ENCODE measurements around the gene CYP2J2.
A peak's percentile ranks its signal among the peaks of the same experiment; 100 is the strongest.
"Not testable (repeated sequence)": the region's sequence is repeated elsewhere in the genome, so short reads cannot be mapped to it uniquely, and the experiment has no call there.

The CYP2J2 gene

DNA sequence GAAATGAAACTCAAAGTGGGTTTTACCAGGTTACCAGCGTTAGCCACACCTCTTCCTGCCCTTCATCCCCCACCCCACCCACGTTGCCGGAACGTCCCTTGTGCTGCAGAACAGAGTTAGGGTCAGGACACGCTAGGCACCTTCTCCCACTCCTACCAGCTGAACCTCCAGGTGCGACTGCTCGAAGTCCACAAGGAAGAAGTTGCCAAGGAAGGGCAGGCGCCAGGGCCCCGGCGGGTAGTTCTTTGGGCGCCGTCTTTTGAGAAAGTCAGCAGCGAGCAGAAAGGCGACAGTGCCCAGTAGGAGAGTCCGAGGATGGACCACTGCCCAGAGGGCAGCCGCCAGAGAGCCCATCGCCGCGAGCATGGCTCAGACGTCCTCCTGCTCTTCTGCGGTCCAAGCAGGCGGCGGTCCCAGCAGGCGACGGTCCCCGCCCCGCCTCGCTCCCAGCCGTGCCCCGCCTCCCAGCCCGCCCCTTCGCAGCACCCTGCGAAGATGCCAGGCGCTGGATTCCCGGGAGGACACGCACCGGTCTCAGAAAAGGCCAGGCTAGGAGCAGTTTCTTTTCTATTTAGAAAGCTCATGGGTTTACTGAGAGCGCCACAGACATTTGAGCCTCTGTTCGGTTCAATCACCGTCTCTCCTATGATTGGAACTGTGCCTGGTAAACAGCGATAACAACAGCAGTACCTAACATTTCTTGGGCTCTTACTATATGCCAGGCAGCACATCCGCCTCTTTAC, at the start of gene CYP2J2:
CYP2J2 (minus strand) TSS at position 393 of the 743 bp plus-strand sequence; CDS start at position 366, 27 bp downstream.
- peak; percentile 64 for DNase-seq

DNA sequence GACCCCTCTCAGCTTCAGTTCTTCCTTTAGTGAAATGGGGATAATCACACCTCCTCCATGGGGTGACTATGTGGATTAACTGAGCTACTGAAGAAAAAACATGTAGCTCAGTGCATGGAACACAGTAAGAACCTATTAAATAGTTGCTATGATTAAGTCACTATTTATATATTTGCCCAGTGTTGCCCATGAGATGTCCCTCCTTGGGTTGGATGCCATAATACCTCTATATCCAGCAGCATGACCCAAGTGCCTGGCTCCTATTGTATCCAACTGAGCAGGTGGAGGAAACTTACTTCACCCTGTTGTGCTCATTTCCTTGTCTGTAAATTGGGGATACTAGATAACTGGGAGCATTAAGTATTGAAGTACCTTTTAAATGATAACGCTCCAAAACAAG, 47.1 kb upstream of the CYP2J2 start:
- DNase-seq: no peak

GRCh38 chr1:59972216-59972927, 45.8 kb upstream of the CYP2J2 start:
- DNase-seq: peak; percentile 42

- peak; percentile 58 for DNase-seq
These were observed 44.9 kb upstream of the CYP2J2 start for GRCh38 chr1:59971464-59971911.

GRCh38 chr1:59969542-59970175, 43.1 kb upstream of the CYP2J2 start:
- not testable (repeated sequence) for DNase-seq

DNA sequence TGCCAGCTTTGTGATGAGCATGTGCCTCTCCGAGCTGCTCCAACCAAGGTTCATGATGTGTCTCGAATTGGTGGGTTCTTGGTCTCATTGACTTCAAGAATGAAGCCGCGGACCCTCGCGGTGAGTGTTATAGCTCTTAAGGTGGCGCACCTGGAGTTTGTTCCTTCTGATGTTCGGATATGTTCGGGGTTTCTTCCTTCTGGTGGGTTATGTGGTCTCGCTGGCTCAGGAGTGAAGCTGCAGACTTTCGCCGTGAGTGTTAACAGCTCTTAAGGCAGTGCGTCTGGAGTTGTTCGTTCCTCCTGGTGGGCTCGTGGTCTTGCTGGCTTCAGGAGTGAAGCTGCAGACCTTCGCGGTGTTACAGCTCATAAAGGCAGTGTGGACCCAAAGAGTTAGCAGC, 42.2 kb upstream of the CYP2J2 start:
- DNase-seq: not testable (repeated sequence)

DNA sequence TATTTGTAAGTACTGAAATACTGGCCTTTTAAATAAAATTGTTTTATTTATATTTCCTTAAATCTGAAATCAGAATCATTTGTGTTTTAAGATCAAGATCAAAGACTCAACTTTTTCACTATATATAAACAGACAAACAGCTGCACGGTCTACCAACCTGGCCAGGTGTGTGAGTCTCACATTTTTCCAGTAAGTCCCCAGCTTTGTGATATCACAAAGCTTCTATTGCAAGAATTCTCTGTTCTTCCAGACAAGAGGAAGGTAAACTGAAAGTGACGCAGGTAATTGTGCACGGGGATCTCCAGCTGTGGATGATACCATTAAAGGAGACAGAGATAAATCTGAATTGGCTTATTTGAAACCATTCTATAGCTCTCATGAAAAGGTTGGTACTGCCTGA, 41.2 kb upstream of the CYP2J2 start:
- no peak for DNase-seq

DNA sequence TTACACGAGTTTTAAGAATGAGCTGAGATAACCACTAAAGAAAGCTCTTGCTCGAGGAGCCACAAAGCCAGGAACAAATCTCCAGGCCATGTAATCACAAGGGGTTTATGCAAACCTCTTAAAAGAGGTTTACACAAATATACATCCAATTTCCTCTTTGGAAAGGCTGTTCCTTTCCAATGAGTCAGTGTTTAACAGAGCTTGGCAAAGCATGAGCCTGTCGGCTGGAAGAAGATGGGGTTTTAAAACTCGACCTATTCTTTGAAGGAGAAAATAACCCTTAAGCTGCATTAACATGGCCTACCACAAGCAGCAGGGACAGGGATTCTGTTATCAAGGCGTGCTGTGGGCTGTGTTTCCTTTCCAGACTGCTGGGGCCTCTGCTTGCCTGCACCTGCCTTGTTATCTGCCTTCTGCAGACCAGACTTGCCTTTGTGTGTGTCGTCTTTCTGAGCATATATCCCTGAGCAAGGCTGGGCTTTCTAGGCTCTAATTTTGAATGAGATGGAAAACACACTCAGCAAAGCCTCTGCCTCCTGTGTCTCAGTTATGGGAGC, 40.6 kb upstream of the CYP2J2 start:
- no peak for DNase-seq

DNA sequence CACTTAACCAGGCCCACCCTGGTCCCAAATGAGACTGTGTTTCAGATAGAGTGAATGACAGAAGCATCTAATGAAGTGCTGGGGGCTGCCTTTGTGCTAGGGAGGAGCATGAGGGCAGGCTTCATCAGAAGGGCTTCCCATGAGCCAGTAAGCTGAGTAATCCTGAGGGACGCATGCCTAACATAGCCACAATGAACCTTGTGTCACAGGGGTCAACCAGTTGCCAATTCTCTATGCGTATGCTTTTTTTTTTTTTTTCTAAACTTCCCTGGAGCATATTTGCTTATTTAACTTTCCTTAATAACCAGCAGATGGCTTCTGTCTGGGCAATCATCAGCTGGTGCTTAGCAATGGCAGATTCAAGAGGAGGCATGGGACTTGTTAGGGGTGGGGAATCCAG, 25.5 kb upstream of the CYP2J2 start:
- no peak for DNase-seq

DNA sequence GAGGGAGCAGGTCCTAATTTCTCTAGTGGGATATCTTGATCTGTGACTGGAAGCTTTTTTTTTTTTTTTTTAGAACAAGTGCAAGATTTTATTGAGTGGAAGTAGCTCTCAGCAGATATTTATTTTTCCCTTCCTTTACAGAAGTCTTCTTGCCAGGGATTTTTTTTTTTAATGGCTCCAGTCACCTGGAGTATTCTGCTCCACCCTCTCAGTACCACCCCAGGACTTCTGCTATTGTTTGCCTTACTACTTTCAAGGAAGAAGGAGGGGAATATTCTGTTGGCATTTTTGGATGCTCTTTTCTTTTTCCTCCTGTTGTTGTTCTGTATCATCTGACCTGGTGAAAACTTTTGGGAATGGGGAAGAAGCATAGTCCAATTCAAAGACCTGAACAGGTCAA, 23.1 kb upstream of the CYP2J2 start:
- DNase-seq: no peak

DNA sequence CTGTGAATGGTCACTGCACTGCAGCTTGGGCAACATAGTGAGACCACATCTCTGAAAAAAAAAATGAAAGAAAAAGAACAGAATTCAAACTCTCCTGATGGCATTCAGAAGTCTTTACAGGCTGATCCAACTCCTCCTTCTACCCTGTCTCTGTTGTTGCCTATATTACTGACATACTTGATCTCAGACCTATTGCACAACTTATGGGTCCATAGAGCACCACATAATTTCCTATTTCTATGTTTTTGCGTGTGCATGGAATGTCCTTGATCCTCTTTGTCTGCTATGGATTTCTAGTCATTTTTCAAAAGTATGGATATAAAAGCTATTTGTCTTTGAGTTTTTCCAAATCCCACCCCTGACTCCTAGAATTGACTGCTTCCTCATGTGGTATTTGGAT, 22.4 kb upstream of the CYP2J2 start:
- DNase-seq: no peak

DNA sequence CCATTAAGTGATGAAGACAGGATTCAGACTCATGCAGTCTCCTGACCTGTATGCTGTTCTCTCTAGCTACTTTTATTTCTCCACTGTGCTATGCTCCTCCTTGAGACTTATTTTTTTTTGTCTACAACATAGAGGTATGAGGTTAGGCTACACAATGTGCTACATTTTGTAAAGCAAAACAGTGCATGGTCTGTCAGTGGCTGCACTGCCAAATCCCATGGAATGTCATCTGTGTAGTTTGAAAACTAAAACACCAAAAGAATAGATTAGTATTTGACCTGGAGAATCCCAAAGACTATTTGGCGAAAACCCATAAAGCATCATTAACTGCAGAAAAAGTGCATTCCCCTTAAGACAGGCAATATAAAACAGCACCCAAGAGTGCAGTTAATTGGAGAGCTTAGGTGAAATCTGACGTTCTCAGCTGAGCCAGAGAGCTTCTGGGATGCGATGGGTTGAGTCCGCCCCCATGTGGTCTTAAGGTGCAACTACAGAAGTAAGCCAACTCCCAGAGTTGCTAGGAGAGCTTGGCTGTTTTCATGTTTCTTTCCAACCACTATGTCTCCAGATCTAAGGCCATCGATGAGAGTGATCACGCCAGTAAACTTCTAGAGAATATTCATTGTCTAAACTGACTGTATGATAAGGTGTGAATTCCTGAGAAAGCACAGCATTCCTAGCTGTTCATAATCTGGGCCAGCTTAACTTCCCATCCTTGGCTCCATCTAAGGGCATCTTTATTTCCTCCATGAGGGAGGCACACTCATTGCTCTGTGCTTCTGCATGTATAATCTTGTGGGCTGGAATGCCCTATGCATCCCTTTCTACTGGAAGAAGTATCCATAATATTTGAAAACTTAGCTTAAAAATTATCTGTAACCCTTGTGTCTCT, 20.7 kb upstream of the CYP2J2 start:
- DNase-seq: peak; percentile 36

GRCh38 chr1:59945790-59946189, 19.2 kb upstream of the CYP2J2 start:
- DNase-seq: no peak

DNA sequence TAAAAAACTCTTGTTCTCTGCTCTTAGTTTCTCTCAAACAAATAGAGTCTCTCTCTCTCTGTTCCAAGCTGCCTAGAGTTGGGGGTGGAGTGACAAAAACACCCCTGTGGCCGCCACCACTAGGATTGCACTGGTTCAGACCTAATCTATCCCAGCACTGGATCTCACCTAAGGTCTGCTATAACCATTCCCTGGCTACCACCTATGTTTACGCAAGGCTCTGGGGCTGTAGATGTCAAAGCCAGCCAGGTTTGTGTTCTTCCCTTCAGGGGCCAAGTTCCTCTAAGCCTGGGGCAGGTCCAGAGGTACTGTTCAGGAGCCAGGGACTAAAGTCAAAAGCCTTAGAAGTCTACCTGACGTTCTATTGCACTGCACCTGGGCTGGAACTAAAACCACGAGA, 12.8 kb upstream of the CYP2J2 start:
- no peak for DNase-seq

DNA sequence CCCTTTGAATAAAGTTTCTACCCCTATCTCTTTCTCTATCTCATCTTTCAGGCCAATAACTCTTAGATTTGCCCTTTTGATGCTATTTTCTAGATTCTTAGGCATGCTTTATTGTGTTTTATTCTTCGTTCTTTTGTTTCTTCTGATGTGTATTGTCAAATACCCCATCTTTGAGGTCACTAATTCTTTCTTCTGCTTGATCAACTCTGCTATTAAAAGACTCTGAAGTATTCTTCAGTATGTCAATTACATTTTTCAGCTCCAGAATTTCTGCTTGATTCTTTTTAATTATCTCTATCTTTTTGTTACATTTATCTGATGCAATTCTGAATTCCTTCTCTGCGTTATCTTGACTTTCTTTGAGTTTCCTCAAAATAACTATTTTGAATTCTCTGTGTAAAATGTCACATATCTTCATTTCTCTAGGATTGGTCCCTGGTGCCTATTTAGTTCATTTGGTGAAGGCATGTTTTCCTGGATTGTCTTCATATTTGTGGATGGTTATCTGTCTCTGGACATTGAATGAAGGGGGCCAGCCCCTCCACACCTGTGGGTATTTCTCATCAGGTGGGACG, 11.2 kb upstream of the CYP2J2 start:
- DNase-seq: no peak

DNA sequence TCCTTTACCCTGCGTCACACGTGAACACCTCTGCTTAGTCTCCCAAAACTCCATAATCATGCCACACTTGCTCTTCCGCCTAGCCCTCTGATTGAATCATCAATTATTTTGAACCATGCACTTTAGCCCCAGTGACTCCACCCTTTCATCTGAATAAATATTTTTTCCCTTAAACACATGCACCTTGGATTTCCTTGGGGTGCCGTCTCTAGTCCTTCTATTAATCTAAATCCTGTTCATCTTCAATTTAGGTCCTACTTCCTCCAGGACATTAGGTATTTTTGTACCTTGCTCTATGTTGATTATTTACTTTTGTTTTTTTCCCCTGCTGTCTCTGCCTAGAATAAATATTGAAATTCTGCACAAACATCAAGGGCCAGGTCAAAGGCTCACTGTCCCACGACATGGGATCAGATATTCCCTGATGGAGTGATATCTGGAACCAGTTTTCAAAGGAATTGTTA, 9.8 kb upstream of the CYP2J2 start:
- no peak for DNase-seq

DNA sequence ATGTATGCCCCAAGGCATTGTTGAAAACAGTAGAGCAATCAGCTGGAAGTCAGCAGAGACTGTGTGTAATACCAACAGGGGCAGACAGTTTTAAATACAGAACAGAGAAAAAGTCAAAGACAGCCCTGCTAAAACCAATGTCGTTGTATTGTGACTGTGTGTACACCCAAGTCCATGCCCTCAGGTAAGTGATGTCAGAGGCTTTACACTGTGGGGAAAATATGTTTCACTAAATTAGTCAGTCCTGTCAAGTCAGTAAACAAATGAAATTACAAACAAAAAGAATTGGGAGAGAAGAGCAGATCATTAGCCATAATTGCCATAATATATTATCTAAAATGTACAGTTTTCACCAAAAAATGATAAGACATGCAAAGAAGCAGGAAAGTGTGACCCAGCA, 2.4 kb upstream of the CYP2J2 start:
- no peak for DNase-seq

- DNase-seq: no peak
These were observed 640 bp upstream of the CYP2J2 start for GRCh38 chr1:59927213-59927612.

DNA sequence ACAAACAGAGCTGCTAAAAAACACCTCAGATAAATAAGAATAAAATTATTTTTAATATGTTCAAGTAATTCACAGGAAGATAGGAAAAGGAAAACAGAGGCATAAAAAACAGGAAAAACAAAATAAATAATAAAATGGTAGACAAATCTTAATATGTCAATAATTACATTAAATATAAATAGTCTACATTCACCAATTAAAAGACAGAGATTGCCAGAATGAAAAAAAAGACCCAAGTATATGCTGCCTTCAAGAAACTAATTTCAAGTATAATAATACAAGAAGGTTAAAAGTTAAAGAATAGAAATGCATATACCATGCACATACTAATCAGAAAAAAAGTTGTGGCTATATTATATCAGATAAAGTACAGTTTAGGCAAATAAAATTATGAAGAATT, 1.9 kb downstream of the CYP2J2 start:
- DNase-seq: no peak

- not testable (repeated sequence) for DNase-seq
These were observed 5.2 kb downstream of the CYP2J2 start for GRCh38 chr1:59921258-59921899.

DNA sequence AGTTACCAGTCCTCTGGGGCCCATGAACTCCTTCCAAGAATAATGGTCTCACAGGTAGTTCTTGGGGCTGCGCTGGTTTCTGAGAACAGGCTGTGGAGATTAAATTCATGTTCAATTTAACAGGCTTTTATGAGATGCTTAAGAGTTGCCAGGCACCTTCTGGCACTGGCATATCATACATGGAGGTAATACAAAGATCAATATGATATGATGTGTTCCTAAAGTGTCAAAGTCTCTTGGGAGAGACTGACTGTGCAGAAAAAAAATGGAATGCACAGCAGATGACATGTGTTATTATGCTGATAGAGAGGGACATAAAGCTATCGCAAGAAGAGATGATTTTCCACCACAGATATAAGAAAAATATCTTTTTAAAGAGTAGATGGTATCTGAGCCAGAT, 6.8 kb downstream of the CYP2J2 start:
- no peak for DNase-seq

DNA sequence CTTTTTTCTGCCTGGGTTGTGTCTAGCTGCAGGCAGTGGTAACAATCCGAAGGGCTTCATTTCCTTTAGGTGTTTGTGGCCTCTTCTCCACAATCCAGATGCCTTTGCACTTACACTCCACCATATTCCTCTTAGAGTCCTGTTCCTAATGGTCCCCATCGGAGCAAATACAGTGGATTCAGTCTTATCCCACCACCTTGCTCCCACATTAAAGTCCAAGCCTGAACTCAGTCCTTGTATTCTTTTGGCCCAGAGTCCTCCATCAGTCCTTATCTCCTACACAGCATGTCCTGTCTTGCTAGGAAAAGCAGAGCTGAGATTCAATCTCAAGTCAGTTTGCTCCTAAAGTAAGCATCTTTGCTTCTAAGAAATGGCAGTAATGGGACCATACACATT, 8.8 kb downstream of the CYP2J2 start:
- DNase-seq: no peak

All from NCI-H748 treated with DMSO at 0.1 percent for 48 hours (cell line).